NCI-H460 (cell line): ENCODE results near the gene CDC25B. TPM values are rescaled to one million over a fixed set of nuclear protein-coding genes. Genes with fewer than 3 reads are reported as not detected.

Source experiments
- total RNA-seq: library from RNA; depleted of rRNA; stranded (reverse); fragments of >200 nt; shearing (Covaris generic); gene quantifications from 2 replicates; pipeline ENCODE4 v1.2.3, GENCODE V29; 2014; rRNA removed

CDC25B gene
- total RNA-seq, 1 experiment from 2014 or later, result 64.3 TPM

Other genes starting within 250 kb of the CDC25B start
- gene GFRA4, start 132.9 kb upstream of the CDC25B start, total RNA-seq, result not detected in 2 replicates
- gene ADAM33, start 114.3 kb upstream of the CDC25B start, total RNA-seq, result 0.10 and 0.12 TPM in 2 replicates
- gene SIGLEC1, start 83.7 kb upstream of the CDC25B start, total RNA-seq, result not detected in 2 replicates
- gene HSPA12B, start 63.6 kb upstream of the CDC25B start, total RNA-seq, result not detected in 2 replicates
- gene ADISSP, start 28.6 kb upstream of the CDC25B start, total RNA-seq, result 42.0 and 50.7 TPM in 2 replicates
- gene SPEF1, start 14.9 kb upstream of the CDC25B start, total RNA-seq, result 0.20 TPM in 1 of 2 replicates, not detected in the other
- 53.1 and 56.2 TPM in 2 replicates for gene CENPB, start 9.6 kb upstream of the CDC25B start, total RNA-seq
- gene AP5S1, start 24.2 kb downstream of the CDC25B start, total RNA-seq, result 12.3 and 13.8 TPM in 2 replicates
- 16.0 and 21.0 TPM in 2 replicates for gene MAVS, start 50.5 kb downstream of the CDC25B start, total RNA-seq
- 34.1 and 36.8 TPM in 2 replicates for gene PANK2, start 93.1 kb downstream of the CDC25B start, total RNA-seq
- gene RNF24, start 219.2 kb downstream of the CDC25B start, total RNA-seq, result 8.5 and 11.3 TPM in 2 replicates